CD4-positive, alpha-beta T cell (primary cell): Measurements from ENCODE around the gene MNT. TPM values are rescaled to one million over a fixed set of nuclear protein-coding genes. Genes with fewer than 3 reads are reported as not detected.

Experiments
- ATAC-seq: fragments of 200-7000 bp; cut with Tn5 transposase; one replicate; pipeline ENCODE4 v1.10.0; 2022; ENCODE audit warnings: mild to moderate bottlenecking; ENCODE audit not compliant: poor library complexity
- CTCF ChIA-PET: fragments of 350-600 bp; sonication (Branson Sonifier 250); formaldehyde crosslinking; loops from one replicate; lab custom pipeline; 2021; ENCODE audit warnings: antibody characterized with exemption, inconsistent platforms; lab: Charles Lee
- POLR2A ChIA-PET: fragments of 350-600 bp; sonication (Branson Sonifier 250); formaldehyde crosslinking; loops from one replicate; lab custom pipeline; 2021; ENCODE audit warnings: antibody characterized with exemption, inconsistent platforms; lab: Charles Lee
- DNase-seq, 14 experiments: peaks; one replicate each; pipeline ENCODE4 v3.0.0-alpha.2; 2013 to 2020; ENCODE audit warnings: mixed read lengths in 2 of 14
- H3K27ac ChIP-seq, 2 donors: one replicate each; pipeline versions ENCODE4 v1.5.1 to v1.7.0; 2013; ENCODE audit warnings: low read length in 2 of 2, low read depth in 1 of 2, mild to moderate bottlenecking in 1 of 2
- H3K27me3 ChIP-seq, 2 experiments: 1 replicate in 1 of 2; 2 replicates in 1 of 2; pipeline versions ENCODE4 v1.6.1 to v1.7.0; 2013; ENCODE audit warnings: low read length in 2 of 2, control low read depth in 1 of 2, mild to moderate bottlenecking in 1 of 2, moderate library complexity in 1 of 2; ENCODE audit not compliant: insufficient read depth in 2 of 2, control insufficient read depth in 1 of 2
- H3K36me3 ChIP-seq: one replicate; pipeline ENCODE4 v1.6.1; 2013; ENCODE audit warnings: low read length, control low read depth; ENCODE audit not compliant: insufficient read depth
- H3K4me1 ChIP-seq: one replicate; pipeline ENCODE4 v1.6.1; 2013; ENCODE audit warnings: low read length, control low read depth; ENCODE audit not compliant: insufficient read depth
- H3K4me3 ChIP-seq: one replicate; pipeline ENCODE4 v1.5.1; 2013; ENCODE audit warnings: mild to moderate bottlenecking, low read length, moderate library complexity
- H3K9me3 ChIP-seq, 2 experiments: 1 replicate in 1 of 2; 2 replicates in 1 of 2; pipeline versions ENCODE4 v1.6.1 to v1.7.0; 2013; ENCODE audit warnings: low read length in 2 of 2, mild to moderate bottlenecking in 2 of 2, control low read depth in 1 of 2, moderate library complexity in 1 of 2; ENCODE audit not compliant: control insufficient read depth in 1 of 2, insufficient read depth in 1 of 2
- H3K27ac Mint-ChIP-seq: one replicate; pipeline ENCODE4 v1.8.0; 2020; ENCODE audit warnings: mixed read lengths
- H3K27me3 Mint-ChIP-seq: one replicate; pipeline ENCODE4 v1.8.0; 2021; ENCODE audit warnings: mixed read lengths
- H3K36me3 Mint-ChIP-seq: one replicate; pipeline ENCODE4 v1.8.0; 2021; ENCODE audit warnings: low read depth, mixed read lengths
- H3K4me1 Mint-ChIP-seq: one replicate; pipeline ENCODE4 v1.8.0; 2021; ENCODE audit warnings: low read depth, mixed read lengths
- H3K4me3 Mint-ChIP-seq: one replicate; pipeline ENCODE4 v1.8.0; 2020; ENCODE audit warnings: mild to moderate bottlenecking, mixed read lengths
- H3K9me3 Mint-ChIP-seq: one replicate; pipeline ENCODE4 v1.8.0; 2020; ENCODE audit warnings: mixed read lengths
- intact Hi-C, 2 experiments: fragments of 100-400 bp; cut with DNase I in 1 of 2; cut with micrococcal nuclease in 1 of 2; formaldehyde crosslinking; loops; one replicate each; pipeline versions ENCODE4 v1.15.1 to v1.9.0; 2023 to 2025; cut with DNase I, micrococcal nuclease
- total RNA-seq, 174 experiments: library from RNA in 2 of 174; stranded (reverse) in 2 of 174; gene quantifications; one replicate each; pipeline ENCODE4 v1.2.3 and lab custom pipeline; 2021 to 2026
- TF ChIP-seq, protein P1 (sequence below): fragments of 200-600 bp; IDR thresholded peaks from one replicate; pipeline ENCODE4 v1.8.0; 2022; ENCODE audit warnings: antibody characterized with exemption, mild to moderate bottlenecking

Gene MNT
- total RNA-seq, 2 experiments from 2014 or later, result 111 to 118 TPM

DNA sequence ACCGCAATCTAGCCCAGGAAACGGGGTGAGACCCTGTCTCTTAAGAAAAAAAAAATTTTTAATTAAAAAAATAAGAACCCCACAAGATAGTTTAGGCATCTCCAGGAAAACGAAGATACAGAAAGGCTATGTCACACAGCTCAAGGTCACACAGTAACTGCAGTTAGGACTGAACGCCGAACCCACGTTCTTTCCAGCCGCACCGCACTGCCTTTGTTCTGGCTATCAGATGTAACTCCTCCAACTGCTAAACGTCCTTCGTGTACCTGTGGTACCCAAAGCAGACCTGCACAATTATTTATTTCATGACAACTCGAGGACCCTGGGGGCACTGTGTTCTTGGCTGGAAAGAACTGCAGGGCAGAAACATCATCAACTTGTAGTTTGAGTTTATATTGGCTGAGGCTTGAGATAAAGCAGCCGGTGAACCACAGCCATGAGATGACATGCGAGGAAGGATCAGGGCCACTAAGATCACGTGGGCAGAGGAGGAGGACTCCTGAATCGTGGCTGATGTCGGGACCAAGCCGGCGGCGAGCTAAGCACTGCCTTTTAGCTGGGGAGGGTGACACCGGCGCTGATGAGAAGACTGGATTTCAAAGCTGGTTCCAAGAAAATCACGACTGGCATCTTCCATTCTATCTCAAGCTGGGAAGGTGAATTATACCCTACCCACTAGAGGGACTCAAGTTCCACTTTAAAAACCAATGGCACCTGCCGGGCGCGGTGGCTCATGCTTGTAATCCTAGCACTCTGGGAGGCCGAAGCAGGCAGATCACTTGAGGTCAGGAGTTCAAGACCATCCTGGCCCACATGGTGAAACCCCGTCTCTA is 20.7 kb upstream of the MNT start:
- POLR2A ChIA-PET, result no interaction called here
- H3K9me3 ChIP-seq, result no peaks in the 10 kb centered on the region
- Mint-ChIP-seq H3K4me3 (no peak overlapping the region), H3K9me3 (no peaks in the 10 kb centered on the region), H3K27ac (no peak overlapping the region), H3K27me3 (no peaks in the 10 kb centered on the region), H3K4me1 (no peaks in the 10 kb centered on the region), H3K36me3 (peaks cover 72% of the 10 kb centered on the region)
- CTCF ChIA-PET, result no interaction called here
- H3K27me3 ChIP-seq, result no peaks in the 10 kb centered on the region
- H3K4me3 ChIP-seq, result no peak overlapping the region
- no peaks in the 10 kb centered on the region for H3K4me1 ChIP-seq
- H3K36me3 ChIP-seq, result peaks cover 38% of the 10 kb centered on the region
- TF ChIP-seq, protein P1, sequence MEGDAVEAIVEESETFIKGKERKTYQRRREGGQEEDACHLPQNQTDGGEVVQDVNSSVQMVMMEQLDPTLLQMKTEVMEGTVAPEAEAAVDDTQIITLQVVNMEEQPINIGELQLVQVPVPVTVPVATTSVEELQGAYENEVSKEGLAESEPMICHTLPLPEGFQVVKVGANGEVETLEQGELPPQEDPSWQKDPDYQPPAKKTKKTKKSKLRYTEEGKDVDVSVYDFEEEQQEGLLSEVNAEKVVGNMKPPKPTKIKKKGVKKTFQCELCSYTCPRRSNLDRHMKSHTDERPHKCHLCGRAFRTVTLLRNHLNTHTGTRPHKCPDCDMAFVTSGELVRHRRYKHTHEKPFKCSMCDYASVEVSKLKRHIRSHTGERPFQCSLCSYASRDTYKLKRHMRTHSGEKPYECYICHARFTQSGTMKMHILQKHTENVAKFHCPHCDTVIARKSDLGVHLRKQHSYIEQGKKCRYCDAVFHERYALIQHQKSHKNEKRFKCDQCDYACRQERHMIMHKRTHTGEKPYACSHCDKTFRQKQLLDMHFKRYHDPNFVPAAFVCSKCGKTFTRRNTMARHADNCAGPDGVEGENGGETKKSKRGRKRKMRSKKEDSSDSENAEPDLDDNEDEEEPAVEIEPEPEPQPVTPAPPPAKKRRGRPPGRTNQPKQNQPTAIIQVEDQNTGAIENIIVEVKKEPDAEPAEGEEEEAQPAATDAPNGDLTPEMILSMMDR, result no peak
- ATAC-seq, result no peak
- intact Hi-C loops, result no loop called here
- DNase-seq, result no peak
- H3K27ac ChIP-seq, result no peak overlapping the region

DNA sequence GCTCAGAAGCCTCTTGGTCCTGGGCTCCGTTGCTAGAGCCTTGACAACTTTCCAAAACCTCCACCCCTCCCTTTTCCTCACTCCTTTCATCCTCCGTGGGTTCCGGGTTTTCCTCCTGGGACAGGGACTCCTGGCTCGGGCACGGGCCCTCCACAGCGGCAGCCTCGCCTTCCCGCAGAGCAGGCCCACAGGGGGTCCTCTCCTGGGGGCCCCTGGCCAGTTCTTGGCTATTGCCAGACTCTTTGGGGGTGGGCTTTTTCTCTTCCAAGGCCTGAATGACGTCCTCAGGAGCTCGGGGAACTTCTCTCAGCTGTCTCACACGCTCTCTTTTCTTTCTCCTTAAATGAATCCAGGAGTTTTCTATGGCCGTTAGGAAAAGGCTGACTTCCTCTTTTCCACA is 19.3 kb upstream of the MNT start:
- CTCF ChIA-PET, result no interaction called here
- no peak overlapping the region for H3K27ac ChIP-seq
- H3K4me3 Mint-ChIP-seq, result no peak overlapping the region
- ATAC-seq (no peak), DNase-seq (no peak)
- no peaks in the 10 kb centered on the region for H3K4me1 ChIP-seq
- H3K36me3 ChIP-seq, result peaks cover 36% of the 10 kb centered on the region
- no peaks in the 10 kb centered on the region for H3K27me3 Mint-ChIP-seq
- intact Hi-C loops, result no loop called here
- H3K4me1 Mint-ChIP-seq, result no peaks in the 10 kb centered on the region
- H3K27ac Mint-ChIP-seq, result no peak overlapping the region
- no peaks in the 10 kb centered on the region for H3K27me3 ChIP-seq
- no peaks in the 10 kb centered on the region for H3K9me3 ChIP-seq
- H3K9me3 Mint-ChIP-seq, result no peaks in the 10 kb centered on the region
- POLR2A ChIA-PET, result no interaction called here
- H3K36me3 Mint-ChIP-seq, result peaks cover 70% of the 10 kb centered on the region
- H3K4me3 ChIP-seq, result no peak overlapping the region
- TF ChIP-seq, protein P1, result no peak

DNA sequence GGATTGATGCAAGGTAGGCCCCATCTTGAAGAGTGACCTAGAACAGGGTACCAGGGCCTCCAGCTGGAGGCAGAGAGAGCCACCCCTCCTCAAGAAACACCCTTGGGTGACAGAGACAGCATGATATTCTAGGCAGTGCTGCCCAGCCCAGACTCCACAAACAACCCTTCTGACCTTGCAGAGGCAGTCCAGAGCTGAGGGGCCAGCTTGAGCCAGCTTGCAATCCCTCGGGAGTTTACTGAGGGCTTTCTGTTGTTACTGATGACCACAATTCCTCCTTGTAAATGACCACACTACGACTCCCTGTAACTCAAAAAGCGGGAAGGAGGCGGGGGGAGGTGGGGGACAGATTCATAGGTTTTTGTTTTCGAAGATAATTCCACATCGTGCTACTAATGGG is 18.6 kb upstream of the MNT start:
- Mint-ChIP-seq H3K9me3 (no peaks in the 10 kb centered on the region), H3K4me3 (no peak overlapping the region), H3K4me1 (no peaks in the 10 kb centered on the region), H3K27me3 (no peaks in the 10 kb centered on the region), H3K27ac (no peak overlapping the region), H3K36me3 (peaks cover 66% of the 10 kb centered on the region)
- Histone ChIP-seq H3K27me3 (no peaks in the 10 kb centered on the region), H3K36me3 (peaks cover 40% of the 10 kb centered on the region), H3K4me1 (no peaks in the 10 kb centered on the region), H3K27ac (no peak overlapping the region), H3K4me3 (no peak overlapping the region), H3K9me3 (no peaks in the 10 kb centered on the region)
- ATAC-seq (no peak), DNase-seq (no peak)
- POLR2A ChIA-PET, result interaction anchor here (1.2 to 2.6 kb wide), 3 partner anchors 26 to 37 kb away, joined by 3 to 9 read pairs (median 4); no protein-coding TSS in a partner anchor
- intact Hi-C loops, result no loop called here
- CTCF ChIA-PET, result interaction anchor here (7.7 kb wide), 1 partner anchor 37 kb away, joined by 204 read pairs; no protein-coding TSS in a partner anchor
- TF ChIP-seq, protein P1, result no peak
